Left kidney (tissue), 2 donors: Measurements from ENCODE around the gene DYNC2H1. TPM values are rescaled to one million over a fixed set of nuclear protein-coding genes. Genes with fewer than 3 reads are reported as not detected.

ENCODE experiments used
- DNase-seq: peaks from one replicate; pipeline ENCODE4 v3.0.0-alpha.2; 2013
- polyA plus RNA-seq: library from polyadenylated mRNA; unstranded; fragments of 120-200 nt; gene quantifications from one replicate; pipeline ENCODE4 v1.2.1, GENCODE V29; 2013; ENCODE audit not compliant: insufficient read length

The DYNC2H1 gene
- polyA plus RNA-seq, 1 donor, result 48.0 TPM

DNA sequence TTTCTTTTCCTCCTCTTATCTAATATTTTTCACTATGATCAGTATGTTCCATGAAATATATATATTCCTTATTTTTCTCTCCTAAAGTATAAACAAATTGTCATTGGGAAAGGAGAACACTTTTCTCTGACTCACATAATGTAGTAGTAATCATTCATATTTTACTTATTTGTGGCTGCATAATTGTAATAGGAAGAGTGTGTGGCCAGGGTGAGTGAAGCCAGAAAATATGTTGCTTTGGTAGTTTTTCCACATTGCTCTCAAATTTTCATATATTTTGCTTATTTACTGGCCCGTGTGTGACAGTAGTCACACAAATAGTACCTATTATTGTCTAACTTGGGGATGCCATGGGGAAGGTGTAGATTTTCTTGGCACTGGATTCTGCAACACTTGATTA, 172.1 kb downstream of the DYNC2H1 start:
- DNase-seq, result no peak

DNA sequence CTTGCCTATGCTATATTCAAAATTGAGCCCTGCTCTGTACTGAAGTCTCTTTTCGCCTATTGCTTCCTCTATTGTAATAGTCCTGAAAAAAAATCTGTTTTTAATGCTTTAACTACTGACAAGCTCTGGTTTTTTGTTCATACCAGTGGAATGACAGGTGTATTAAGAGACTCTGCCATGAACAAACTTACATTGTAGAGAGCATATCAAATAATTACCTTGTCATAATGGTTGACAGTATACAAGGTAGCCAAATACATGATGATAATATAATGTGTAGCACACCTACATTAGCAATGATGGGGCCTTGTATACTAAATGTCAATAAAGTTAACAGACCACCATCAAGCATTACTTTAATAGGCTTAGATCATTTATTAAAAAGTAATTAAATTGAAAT, 175.0 kb downstream of the DYNC2H1 start:
- no peak for DNase-seq

DNA sequence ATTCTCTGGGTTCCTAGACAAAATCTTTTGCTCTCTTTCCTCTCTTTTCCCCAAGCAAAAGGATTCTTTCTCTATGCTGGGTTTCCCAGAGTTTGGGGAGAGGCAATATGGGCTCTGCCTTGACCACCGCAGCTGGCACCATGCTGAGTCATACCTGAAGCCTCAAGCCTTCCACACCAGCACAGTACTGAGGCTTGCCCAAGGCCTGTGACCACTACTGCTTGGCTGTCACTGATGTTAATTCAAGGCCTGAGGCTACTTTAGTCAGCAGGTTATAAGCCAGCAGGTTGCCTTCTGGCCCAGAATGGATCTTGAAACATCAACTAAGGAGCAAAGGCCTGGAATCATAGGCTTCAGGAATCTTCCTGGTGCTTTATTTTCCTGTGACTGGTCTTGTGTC, 185.3 kb downstream of the DYNC2H1 start:
- no peak for DNase-seq

DNA sequence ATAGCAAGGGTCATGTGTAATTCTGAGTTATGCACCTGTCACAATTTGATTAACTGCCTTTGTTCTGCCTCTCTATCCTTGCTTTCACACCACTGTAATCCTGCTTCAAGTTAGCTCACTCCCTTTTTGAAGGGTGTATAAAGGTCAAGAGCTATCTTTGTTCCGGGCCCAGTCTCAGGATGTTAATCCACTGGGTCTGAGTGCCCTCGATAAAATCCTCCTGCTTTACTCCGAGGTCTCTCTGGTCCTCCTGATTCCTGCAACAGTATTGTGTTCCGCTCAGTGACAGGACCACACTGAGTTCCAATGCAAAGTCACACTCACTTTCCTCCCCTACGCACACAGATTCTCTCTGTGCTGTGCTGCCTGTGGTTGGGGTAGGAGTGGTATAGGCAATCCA, 186.5 kb downstream of the DYNC2H1 start:
- DNase-seq, result no peak

DNA sequence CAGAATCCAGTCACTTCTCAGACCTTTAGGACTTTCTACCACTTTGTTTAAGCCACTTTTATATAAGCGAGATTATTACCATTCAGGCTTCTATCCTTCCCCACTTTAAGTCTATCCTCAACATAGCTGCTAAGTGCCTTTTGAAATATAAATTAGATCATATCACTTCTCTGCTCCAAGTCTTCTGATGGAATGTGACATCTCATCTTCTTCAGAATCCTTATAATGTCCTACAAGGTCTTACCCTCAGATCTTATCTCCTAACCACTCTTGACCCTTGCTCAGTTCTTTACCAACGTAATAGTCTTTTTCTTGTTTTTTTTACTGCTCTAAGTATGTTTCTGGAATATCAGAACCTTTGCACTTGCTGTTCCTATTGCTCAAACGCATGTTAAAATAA, 188.7 kb downstream of the DYNC2H1 start:
- no peak for DNase-seq

DNA sequence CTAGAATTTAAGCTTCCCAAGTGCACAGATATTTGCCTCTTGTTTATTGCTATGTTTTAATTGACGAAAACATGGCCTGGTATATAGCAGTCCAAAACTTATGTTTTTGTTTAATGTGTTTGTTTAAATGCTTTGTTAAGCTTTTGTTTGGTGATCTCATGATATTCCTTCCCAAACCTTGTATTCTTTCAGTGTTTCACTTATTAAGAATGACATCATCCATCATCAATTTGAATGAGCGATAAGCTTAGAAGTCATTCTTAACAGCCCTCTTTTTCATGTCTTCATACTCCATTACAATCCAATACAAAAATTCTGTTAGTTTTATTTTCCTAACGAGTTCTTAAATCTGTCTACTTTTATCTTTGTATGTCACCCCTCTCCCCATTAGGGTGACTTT, 206.0 kb downstream of the DYNC2H1 start:
- DNase-seq, result no peak

DNA sequence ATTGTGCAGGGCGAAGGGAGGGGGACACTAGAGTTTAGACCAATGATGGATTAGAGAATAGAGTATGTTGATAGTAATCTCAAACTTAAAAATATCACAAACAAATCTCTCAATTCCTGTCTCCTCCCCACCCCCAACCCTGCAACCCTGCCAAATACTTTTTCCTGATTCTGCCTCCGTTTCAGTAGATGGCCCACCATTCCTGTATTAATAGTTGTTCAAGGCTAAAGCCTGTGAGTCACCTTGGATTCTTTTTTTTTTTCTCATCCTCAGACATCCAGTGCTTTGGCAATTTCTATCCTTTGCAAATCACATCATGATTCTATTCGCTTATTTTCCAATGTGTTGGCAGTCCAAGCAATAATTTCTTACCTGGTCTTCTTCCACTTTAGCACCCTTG, 207.9 kb downstream of the DYNC2H1 start:
- DNase-seq, result no peak

DNA sequence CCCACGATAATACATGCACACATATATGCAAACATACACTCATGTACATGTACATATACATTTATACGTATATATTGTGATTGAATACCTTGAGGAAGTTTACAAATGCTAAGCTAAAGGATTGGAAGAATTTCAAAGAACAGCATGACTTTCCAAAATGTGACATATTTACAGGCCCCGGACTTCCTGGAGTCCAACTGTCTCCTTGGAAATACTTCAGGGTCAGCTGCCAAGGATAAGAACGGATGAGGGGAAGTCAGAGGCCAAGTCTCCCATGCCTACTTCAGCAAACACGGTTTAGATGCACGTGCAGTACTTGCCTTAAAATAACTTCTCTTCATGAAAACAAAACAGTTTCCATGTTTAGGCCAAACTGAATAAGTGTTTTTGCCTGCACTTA, 213.6 kb downstream of the DYNC2H1 start:
- DNase-seq, result peak; percentile 6

DNA sequence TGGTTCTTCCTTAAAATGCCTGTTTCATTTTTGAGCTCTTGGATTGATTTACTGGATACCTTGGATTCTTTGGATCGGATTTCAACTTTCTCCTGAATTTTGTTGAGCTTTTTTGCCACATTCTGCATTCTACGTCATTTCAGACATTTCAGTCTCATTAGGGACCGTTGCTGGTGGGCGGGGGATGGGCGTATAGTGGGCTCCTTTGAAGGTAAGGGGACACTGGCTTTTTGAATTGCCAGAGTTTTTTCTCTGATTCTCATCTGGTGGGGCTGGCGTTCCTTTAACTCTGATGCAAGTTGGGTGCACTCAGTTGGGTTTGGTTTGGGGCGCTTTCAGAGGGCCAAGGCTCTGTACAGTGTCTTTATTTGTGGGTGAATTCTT, 216.5 kb downstream of the DYNC2H1 start:
- DNase-seq, result peak; percentile 2

DNA sequence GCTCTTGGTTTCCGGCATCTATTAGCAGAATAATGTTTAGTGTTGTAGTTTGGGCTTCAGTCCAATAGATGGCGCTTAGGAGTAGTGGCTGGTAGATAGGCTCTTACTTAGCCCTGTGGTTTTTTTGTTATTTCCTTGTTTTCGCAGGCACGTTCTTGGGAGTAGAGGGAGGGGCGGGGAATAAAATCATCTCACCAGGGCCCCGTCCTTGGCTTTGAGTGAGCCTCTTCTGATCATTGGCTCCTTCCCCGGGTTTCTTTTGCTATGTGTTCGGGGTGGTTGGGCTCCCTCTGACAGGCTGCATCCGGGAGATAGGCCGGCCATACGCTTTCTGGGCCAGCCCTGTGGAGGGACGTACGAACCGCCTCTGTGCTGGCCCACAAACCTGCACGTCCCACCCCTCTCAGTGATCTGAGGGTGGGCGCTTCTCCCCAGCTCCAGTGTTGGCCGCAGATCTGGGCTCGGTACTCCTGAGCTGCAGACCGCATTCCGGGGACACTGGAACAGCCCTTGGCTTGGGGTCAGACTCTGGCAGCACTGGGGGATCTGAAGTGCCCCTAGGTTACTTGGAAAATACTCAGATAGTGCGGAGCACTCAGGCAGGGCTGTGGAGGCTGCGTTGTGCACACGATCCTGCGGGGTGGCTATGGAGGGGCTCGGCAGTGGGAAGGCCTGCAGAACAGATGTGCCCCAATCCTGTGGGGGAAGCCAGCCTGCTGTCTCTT, 217.0 kb downstream of the DYNC2H1 start:
- peak; percentile 60 for DNase-seq

DNA sequence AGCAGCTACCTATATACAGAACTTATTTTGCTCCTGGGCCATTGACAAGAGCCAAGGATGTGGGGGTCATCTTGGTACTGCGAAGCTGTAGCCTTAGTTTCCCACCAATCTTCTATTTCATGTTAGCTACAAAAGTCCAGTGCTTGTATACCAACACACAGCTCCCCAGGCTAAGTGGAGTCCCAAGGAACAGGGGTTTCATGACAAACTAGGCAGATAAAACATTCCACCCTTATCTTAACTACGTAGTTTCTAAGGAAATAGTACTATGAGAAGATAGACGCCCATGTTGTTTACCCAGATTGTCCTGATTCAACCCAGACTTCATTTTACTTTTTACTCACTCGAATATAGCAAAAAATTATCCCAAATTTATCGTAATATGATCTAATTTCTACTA, 218.5 kb downstream of the DYNC2H1 start:
- no peak for DNase-seq

DNA sequence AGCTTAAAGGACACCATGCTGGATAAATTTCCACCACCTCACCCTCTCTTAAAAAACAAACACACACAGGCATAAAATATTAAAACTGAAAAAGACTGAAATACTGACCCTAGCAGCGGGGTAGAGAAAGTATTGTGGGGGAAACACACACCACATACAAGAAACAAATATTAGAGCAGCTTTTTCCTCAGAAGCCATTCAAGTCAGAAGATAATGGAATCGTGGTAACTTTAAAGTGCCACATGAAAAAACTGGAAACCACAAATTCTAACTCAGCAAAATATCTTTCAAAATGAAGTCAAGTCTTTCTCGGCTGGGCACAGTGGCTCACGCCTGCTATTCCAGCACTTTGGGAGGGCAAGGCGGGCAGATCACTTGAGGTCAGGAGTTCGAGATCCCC, 223.2 kb downstream of the DYNC2H1 start:
- DNase-seq, result no peak

DNA sequence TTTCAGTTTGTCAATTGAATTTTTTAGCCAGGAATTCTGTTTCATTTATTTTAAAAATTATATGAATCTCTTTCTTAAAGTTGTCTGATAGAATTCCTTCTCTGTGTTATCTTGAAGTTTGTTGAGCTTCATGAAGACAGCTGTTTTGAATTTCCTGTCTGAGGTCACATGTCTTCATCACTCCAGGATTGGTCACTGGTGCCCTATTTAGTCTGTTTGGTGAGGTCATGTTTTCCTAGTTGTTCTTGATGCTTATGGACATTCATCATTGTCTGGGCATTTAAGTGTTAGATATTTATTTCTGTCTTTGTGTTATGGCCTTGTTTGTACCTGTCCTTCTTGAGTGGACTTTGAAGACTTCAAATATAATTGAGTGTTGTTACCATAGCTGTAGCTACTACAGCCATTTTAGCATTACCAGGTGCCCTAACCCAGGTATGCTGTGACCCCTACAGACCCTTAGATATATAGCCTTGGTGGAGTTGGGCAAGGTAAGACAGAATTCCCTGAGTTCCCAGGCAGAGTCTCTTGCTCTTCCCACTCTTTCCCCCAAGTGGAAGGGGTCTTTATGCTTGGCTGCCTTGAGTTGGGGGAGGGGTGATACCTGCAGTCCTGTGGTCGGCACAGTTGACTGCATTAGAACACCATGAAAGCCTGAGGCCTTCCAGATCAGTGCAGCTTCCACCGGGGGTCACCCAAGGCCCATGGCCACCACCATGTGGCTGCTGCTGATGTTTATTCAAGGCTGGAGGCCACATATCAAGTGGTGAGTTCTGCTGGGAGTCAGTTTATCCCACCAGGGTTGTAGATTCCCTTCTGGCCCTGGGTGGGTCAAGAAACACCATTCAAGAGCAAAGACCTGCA, 229.6 kb downstream of the DYNC2H1 start:
- peak; percentile 3 for DNase-seq

DNA sequence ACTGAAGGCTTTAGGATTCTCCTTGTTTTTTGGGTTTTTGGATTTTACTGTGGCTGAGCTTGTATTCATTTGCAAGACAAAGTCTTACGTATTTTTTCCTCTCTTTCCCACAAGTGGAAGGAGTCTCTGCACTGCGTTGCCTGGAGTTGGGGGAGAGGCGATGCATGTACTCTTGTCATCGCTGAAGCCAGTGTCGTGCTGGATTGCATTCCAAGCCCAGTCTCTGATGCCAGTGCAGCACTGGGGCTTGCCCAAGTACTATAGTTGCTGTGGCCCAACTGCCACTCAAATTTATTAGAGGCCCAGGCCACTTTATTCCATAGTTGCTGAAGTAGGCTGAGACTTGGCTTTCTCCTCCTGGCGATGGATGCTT, 230.2 kb downstream of the DYNC2H1 start:
- DNase-seq, result no peak

DNA sequence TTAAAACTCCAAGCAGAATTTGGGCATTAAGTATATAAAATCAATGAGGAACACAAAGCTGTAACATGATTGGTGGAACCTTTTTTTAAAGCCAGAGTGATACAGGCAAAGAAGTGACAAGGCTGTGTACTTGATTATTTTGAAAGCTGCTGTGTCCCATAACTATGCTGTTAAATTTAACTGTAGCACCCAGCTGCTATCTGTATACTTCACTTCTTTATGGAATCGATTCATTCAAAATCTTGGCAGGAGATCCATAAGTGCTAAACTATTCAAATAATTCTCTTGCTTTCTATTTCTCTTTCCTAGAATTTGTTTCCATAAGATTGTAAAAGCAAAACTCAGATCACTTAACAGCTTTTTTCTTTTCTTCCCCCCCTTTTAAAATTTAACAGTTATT, 231.7 kb downstream of the DYNC2H1 start:
- no peak for DNase-seq

DNA sequence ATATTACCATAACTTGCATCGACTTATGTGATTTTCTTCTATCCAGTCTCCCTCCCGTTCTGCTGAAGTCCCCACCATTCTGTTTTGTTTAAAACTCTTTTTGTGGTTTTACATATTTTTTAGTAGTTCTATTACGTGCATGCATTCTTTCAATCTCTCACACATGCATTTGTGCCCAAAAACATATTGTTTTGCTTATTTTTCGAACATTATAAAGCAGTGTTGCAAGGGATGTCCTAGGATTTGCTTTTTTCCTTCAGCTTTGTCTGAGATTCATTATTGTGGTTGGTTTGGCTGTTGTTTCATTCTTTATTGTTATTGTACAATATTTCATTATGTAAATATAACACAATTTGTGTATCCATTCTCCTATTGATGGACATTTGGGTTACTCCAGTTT, 235.7 kb downstream of the DYNC2H1 start:
- no peak for DNase-seq

DNA sequence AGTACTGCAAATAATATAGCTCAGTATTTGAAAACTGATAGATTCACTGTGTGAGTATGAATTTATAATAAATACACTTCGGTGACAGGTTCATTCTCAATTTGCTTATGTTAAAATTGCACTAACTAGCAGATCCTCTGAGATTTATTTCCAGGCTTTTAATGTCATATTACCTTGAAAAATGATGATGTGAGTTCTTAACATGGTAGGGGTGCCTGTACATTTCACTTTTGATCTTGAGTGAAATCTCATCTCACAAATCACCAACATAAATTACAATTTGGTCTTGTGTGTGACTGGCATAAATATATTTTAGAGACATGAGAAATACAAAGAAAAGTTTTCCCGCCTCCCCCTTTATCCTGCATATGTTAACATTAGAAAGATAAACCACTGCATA, 240.4 kb downstream of the DYNC2H1 start:
- no peak for DNase-seq

DNA sequence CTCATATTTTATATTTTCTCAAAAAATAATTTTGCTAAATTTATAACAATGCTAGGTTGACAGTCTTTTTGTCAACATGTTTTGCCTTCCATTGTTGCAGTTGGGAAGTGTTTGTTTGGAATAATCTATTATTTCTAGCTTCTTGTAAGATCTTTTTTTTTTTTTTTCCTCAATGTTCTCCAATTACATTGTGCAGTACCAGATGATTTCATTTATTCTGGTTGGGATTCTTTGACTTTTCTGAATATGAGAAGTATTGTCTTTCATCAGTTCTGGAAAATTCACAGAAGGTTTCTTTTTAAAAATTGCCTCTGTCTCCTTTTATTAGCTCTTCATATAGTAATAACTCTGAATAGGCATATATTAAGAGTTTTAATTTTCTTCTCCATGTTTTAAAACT, 245.4 kb downstream of the DYNC2H1 start:
- no peak for DNase-seq

DNA sequence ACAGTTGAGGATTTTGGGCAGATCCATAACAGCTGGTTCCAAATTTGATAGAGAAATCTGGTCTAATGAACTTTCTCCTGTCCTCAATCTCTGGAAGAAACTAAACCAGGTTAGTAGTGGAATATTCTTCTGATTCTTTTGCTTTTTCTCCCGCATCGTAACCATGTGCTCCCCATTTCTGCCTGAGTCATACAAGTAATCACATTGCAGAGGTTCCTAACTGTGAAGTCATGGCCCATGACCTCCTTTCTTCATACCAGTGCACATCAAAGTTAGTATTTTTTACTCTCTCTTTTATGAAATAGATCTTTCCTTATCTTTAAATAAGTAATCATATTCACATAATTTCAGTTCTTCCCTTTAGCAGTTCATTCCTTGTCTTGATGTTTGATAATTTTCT, 249.0 kb downstream of the DYNC2H1 start:
- DNase-seq, result no peak

DNA sequence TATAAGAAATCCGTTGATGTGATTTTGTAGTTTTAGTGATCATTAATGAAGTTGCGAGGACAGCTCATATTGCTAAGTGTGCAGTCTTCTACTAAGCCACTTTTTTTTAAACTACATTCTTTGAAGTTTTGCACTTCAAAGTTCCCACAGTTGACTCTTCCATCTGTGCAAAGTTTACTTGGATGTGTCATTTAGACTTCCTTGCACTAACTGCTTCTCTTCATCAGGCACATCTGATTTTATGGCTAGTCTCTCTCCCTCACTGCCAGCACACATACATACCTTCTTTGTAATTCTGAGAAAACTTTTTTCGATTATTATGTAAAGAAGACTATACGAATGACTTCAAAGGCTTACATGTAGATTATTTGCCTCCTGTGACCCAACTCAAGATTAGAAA, 250.0 kb downstream of the DYNC2H1 start:
- no peak for DNase-seq

DNA sequence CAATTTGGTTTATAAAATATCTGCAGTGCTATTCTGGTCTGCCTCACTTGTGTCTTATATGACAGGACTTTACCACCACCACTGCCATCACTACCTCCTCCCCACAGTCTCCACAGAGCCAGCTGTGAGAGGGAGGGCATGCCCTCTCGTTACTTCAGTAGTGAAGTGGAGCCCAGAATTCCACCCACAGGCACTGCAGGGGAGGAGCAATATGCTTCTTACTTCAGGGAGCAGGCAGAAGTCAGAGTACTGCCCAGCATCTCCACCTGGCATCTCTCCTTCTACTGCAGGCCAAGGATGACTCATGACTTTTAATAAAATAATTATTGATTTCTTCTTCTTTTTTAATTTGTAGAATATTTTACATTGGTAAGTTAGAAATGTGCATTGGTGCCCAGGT, 255.5 kb downstream of the DYNC2H1 start:
- no peak for DNase-seq

DNA sequence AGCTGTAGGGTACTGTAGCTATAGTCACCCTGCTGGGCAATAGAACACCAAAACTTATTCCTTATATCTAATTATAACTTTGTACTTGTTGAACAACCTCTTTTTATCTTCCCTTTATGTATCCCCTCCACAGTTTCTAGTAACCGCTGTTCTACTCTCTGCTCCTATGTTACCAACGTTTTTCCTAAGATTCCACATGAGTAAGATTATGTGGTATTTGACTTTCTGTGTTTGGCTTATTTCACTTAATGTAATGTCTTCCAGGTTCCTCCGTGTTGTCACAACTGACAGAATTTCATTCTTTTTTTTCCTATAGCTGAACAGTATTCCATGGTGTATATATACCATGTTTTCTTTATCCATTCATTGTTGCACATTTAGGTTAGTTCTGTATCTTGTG, 258.4 kb downstream of the DYNC2H1 start:
- no peak for DNase-seq

DNA sequence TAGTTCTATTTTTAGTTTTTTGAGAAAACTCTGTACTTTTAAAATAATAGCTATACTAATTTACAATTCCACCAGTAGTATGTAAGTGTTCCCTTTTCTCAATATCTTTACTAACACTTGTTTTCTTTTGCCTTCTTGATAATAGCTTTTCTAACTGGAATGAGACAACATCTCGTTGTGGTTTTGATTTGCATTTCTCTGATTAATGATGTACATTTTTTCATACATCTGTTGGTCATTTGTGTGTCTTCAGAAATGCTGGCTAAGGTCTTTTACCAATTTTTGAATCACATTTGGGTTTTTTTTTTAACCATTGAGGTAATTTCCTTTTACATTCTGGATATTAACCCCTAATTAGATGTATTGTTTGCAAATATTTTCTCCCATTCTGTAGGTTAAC, 258.9 kb downstream of the DYNC2H1 start:
- DNase-seq, result no peak

DNA sequence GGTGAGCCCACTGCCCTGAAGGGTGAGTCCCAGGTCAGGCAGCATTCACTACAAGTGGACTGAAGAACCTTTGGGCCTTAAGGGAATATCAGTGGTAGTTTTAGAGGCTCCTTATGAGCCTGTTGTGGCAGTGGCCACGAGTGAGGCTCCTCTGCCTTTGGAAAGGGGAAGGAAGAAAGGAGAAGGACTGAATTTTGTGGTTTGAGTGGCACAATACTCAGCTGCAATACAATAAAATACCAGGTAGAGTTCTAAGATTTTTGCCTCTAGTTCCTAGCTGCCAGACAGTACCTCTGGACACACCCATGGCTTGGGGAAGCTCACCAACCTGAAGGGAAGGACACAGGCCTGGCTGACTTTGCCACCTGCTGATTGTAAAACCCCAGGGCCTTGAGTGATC, 260.9 kb downstream of the DYNC2H1 start:
- no peak for DNase-seq
